H9 (cell line): Measurements from ENCODE around the gene RAB5IF. TPM values are rescaled to one million over a fixed set of nuclear protein-coding genes. Genes with fewer than 3 reads are reported as not detected.

Experiments
- DNase-seq: peaks from one replicate; pipeline ENCODE4 v3.0.0-alpha.2; 2017
- H2AFZ ChIP-seq: one replicate; pipeline ENCODE4 v1.6.1; 2013; ENCODE audit warnings: mild to moderate bottlenecking, low read length, control low read depth, moderate library complexity
- H2AK5ac ChIP-seq: 2 replicates; pipeline ENCODE4 v1.6.1; 2013; ENCODE audit warnings: low read length, control low read depth, mixed read lengths; ENCODE audit not compliant: insufficient read length
- H2BK120ac ChIP-seq: one replicate; pipeline ENCODE4 v1.6.1; 2013; ENCODE audit warnings: low read depth, mild to moderate bottlenecking, low read length, control low read depth, inconsistent platforms; ENCODE audit not compliant: poor library complexity, severe bottlenecking
- H2BK12ac ChIP-seq: 2 replicates; pipeline ENCODE4 v1.6.1; 2013; ENCODE audit warnings: low read length, control low read depth, mixed read lengths, low read depth; ENCODE audit not compliant: insufficient read length
- H2BK15ac ChIP-seq: 2 replicates; pipeline ENCODE4 v1.6.1; 2013; ENCODE audit warnings: low read depth, low read length, control low read depth
- H2BK20ac ChIP-seq: one replicate; pipeline ENCODE4 v1.6.1; 2013; ENCODE audit warnings: low read depth, mild to moderate bottlenecking, low read length, control low read depth, inconsistent platforms; ENCODE audit not compliant: poor library complexity, severe bottlenecking
- H2BK5ac ChIP-seq: 2 replicates; pipeline ENCODE4 v1.6.1; 2013; ENCODE audit warnings: low read length, control low read depth, mixed read lengths; ENCODE audit not compliant: insufficient read length
- H3K14ac ChIP-seq: 2 replicates; pipeline ENCODE4 v1.6.1; 2013; ENCODE audit warnings: low read length, control low read depth; ENCODE audit not compliant: insufficient read depth
- H3K18ac ChIP-seq: 2 replicates; pipeline ENCODE4 v1.6.1; 2013; ENCODE audit warnings: low read depth, mild to moderate bottlenecking, mixed read lengths, low read length, control low read depth; ENCODE audit not compliant: insufficient read length
- H3K23ac ChIP-seq: 2 replicates; pipeline ENCODE4 v1.6.1; 2013; ENCODE audit warnings: low read length, control low read depth, mixed read lengths, low read depth; ENCODE audit not compliant: insufficient read length
- H3K23me2 ChIP-seq: 2 replicates; pipeline ENCODE4 v1.6.1; 2013; ENCODE audit warnings: low read depth, mild to moderate bottlenecking, mixed read lengths, low read length, control low read depth; ENCODE audit not compliant: insufficient read length, poor library complexity, severe bottlenecking
- H3K27ac ChIP-seq: 2 replicates; pipeline ENCODE4 v1.5.1; 2013; ENCODE audit warnings: low read length, control low read depth, mixed read lengths, low read depth; ENCODE audit not compliant: insufficient read length
- H3K27me3 ChIP-seq: 2 replicates; pipeline ENCODE4 v1.6.1; 2013; ENCODE audit warnings: low read length, control low read depth, inconsistent platforms; ENCODE audit not compliant: insufficient read depth
- H3K4ac ChIP-seq: 2 replicates; pipeline ENCODE4 v1.6.1; 2013; ENCODE audit warnings: low read depth, mild to moderate bottlenecking, control low read depth, inconsistent platforms, low read length, moderate library complexity
- H3K4me1 ChIP-seq: 2 replicates; pipeline ENCODE4 v1.6.1; 2013; ENCODE audit warnings: low read length, control low read depth, inconsistent platforms; ENCODE audit not compliant: insufficient read depth
- H3K4me2 ChIP-seq: 2 replicates; pipeline ENCODE4 v1.6.1; 2013; ENCODE audit warnings: low read length, control low read depth, mixed read lengths; ENCODE audit not compliant: insufficient read length, insufficient read depth
- H3K56ac ChIP-seq: 2 replicates; pipeline ENCODE4 v1.6.1; 2013; ENCODE audit warnings: low read depth, mild to moderate bottlenecking, mixed read lengths, low read length, control low read depth; ENCODE audit not compliant: insufficient read length
- H3K79me1 ChIP-seq: 2 replicates; pipeline ENCODE4 v1.6.1; 2013; ENCODE audit warnings: low read depth, mild to moderate bottlenecking, moderate library complexity, low read length, control low read depth, inconsistent platforms; ENCODE audit not compliant: insufficient read depth, poor library complexity, severe bottlenecking
- H3K79me2 ChIP-seq: 2 replicates; pipeline ENCODE4 v1.6.1; 2013; ENCODE audit warnings: low read length, control low read depth, inconsistent platforms; ENCODE audit not compliant: insufficient read depth
- H3K9ac ChIP-seq: 2 replicates; pipeline ENCODE4 v1.6.1; 2013; ENCODE audit warnings: low read length, control low read depth, mixed read lengths; ENCODE audit not compliant: insufficient read length; ENCODE audit errors: extremely low read depth
- H3K9me3 ChIP-seq: one replicate; pipeline ENCODE4 v1.6.1; 2013; ENCODE audit warnings: low read depth, low read length, inconsistent platforms; ENCODE audit not compliant: control insufficient read depth
- H3T11ph ChIP-seq: one replicate; pipeline ENCODE4 v1.6.1; 2013; ENCODE audit warnings: mild to moderate bottlenecking, low read length, control low read depth, inconsistent platforms
- H4K20me1 ChIP-seq: one replicate; pipeline ENCODE4 v1.6.1; 2013; ENCODE audit not compliant: control insufficient read depth, insufficient read length, insufficient read depth
- H4K5ac ChIP-seq: 2 replicates; pipeline ENCODE4 v1.6.1; 2013; ENCODE audit warnings: low read depth, mild to moderate bottlenecking, mixed read lengths, low read length, control low read depth; ENCODE audit not compliant: insufficient read length
- H4K8ac ChIP-seq: replicated peaks from 2 replicates; pipeline ENCODE4 v1.6.1; 2013; ENCODE audit warnings: low read length, control low read depth, mixed read lengths, low read depth; ENCODE audit not compliant: insufficient read length
- H4K91ac ChIP-seq: 2 replicates; pipeline ENCODE4 v1.6.1; 2013; ENCODE audit warnings: low read depth, mild to moderate bottlenecking, moderate library complexity, mixed read lengths, low read length, control low read depth; ENCODE audit not compliant: insufficient read length
- H3K27ac Mint-ChIP-seq, 3 experiments: 2 replicates in 2 of 3; 3 replicates in 1 of 3; pipeline ENCODE4 v1.8.0; 2020 to 2021; ENCODE audit warnings: mixed read lengths in 3 of 3, mild to moderate bottlenecking in 1 of 3, moderate library complexity in 1 of 3
- H3K27me3 Mint-ChIP-seq: 2 replicates; pipeline ENCODE4 v1.8.0; 2021; ENCODE audit warnings: low read depth, mild to moderate bottlenecking, moderate library complexity, mixed read lengths
- H3K36me3 Mint-ChIP-seq, 3 experiments: 2 replicates in 2 of 3; 3 replicates in 1 of 3; pipeline ENCODE4 v1.8.0; 2020 to 2021; ENCODE audit warnings: low read depth in 3 of 3, mixed read lengths in 3 of 3; ENCODE audit not compliant: insufficient read depth in 1 of 3
- H3K4me1 Mint-ChIP-seq, 2 experiments: 2 replicates each; pipeline ENCODE4 v1.8.0; 2020; ENCODE audit warnings: mixed read lengths in 2 of 2
- H3K4me3 Mint-ChIP-seq, 2 experiments: 2 replicates in 1 of 2; 3 replicates in 1 of 2; pipeline ENCODE4 v1.8.0; 2020 to 2021; ENCODE audit warnings: mild to moderate bottlenecking in 2 of 2, mixed read lengths in 2 of 2, moderate library complexity in 1 of 2
- H3K9me3 Mint-ChIP-seq, 2 experiments: 2 replicates in 1 of 2; 3 replicates in 1 of 2; pipeline ENCODE4 v1.8.0; 2020; ENCODE audit warnings: mild to moderate bottlenecking in 2 of 2, mixed read lengths in 2 of 2, moderate library complexity in 1 of 2
- WGBS: extraction: QIAGEN DNeasy Blood & Tissue Kit; methylation state at CpG from one replicate; pipeline ENCODE4 v1.1.7; 2013; ENCODE audit warnings: missing lambda C conversion rate, low lambda C conversion rate, mixed read lengths; ENCODE audit not compliant: insufficient read length; ENCODE audit errors: extremely low coverage; 5-methylcytosine and 5-hydroxymethylcytosine counted together
- total RNA-seq: library from RNA; stranded (reverse); gene quantifications from 2 replicates; pipeline ENCODE4 v1.2.1, GENCODE V29; 2021
- TF ChIP-seq, protein P1 (sequence below): fragments of 200-600 bp; sonication (generic); conservative IDR thresholded peaks from 3 replicates; pipeline ENCODE4 v1.8.0; 2021; ENCODE audit warnings: antibody characterized with exemption, mild to moderate bottlenecking

Gene RAB5IF
- total RNA-seq, 1 experiment from 2014 or later = 96.5 TPM

DNA sequence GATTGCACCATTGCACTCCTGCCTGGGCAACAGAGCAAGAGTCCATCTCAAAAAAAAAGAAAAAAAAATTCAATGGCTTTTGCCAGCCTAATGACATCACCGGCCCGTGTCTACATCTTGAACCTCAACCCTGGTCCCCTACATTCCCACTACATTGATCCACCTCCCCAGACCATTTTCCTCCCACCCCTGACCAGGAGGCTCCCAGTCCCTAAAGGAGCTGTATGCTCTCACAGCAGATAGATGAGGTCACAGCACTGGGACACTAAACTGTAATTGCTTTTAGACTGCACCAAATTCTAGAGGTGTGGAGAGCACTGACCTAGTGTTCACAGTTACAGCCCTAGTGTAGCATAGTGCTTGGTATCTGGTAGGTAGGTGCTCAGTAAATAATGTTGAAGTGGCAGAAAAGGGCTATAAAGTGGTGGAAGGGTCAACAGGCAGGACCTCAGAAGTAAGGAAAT is 21.5 kb upstream of the RAB5IF start:
- H3K79me1 ChIP-seq = no peaks in the 10 kb centered on the region
- H4K20me1 ChIP-seq = no peaks in the 10 kb centered on the region
- H3K9me3 Mint-ChIP-seq = no peaks in the 10 kb centered on the region; a peak in 1 of 5 replicates
- H2BK12ac ChIP-seq = no peak overlapping the region
- H3K4me2 ChIP-seq = no peak overlapping the region
- no peak overlapping the region for H3K9ac ChIP-seq
- WGBS = no CpG with 5 or more reads among the region's 2 CpGs
- no peak overlapping the region for H3K4me3 Mint-ChIP-seq
- no peaks in the 10 kb centered on the region for H3K9me3 ChIP-seq
- no peak overlapping the region for H4K8ac ChIP-seq
- H3K4me1 ChIP-seq = peaks cover 7% of the 10 kb centered on the region; the same call in 1 of the 2 replicates
- H3K27me3 ChIP-seq = no peaks in the 10 kb centered on the region
- H2BK15ac ChIP-seq = no peak overlapping the region
- H4K91ac ChIP-seq = no peak overlapping the region
- no peak overlapping the region for H2BK20ac ChIP-seq
- no peak overlapping the region for H2AFZ ChIP-seq
- no peak overlapping the region for H2BK120ac ChIP-seq
- H3K27ac ChIP-seq = no peak overlapping the region
- H3K27me3 Mint-ChIP-seq = no peaks in the 10 kb centered on the region
- no peak overlapping the region for H3T11ph ChIP-seq
- H4K5ac ChIP-seq = no peak overlapping the region
- no peak overlapping the region for H3K4ac ChIP-seq
- DNase-seq = no peak
- peaks cover 43 to 54% (median 48%) of the 10 kb centered on the region in 3 experiments for H3K36me3 Mint-ChIP-seq
- no peak overlapping the region for H3K23ac ChIP-seq
- no peak overlapping the region for H2BK5ac ChIP-seq
- H3K14ac ChIP-seq = no peak overlapping the region
- H3K23me2 ChIP-seq = peaks cover 4% of the 10 kb centered on the region
- H3K56ac ChIP-seq = no peak overlapping the region
- peak overlapping the region; percentile 14 to 89 (median 88); a peak in 4 of 7 replicates for H3K27ac Mint-ChIP-seq
- H3K4me1 Mint-ChIP-seq = peaks cover 38 to 42% of the 10 kb centered on the region in 2 experiments
- TF ChIP-seq, protein P1, sequence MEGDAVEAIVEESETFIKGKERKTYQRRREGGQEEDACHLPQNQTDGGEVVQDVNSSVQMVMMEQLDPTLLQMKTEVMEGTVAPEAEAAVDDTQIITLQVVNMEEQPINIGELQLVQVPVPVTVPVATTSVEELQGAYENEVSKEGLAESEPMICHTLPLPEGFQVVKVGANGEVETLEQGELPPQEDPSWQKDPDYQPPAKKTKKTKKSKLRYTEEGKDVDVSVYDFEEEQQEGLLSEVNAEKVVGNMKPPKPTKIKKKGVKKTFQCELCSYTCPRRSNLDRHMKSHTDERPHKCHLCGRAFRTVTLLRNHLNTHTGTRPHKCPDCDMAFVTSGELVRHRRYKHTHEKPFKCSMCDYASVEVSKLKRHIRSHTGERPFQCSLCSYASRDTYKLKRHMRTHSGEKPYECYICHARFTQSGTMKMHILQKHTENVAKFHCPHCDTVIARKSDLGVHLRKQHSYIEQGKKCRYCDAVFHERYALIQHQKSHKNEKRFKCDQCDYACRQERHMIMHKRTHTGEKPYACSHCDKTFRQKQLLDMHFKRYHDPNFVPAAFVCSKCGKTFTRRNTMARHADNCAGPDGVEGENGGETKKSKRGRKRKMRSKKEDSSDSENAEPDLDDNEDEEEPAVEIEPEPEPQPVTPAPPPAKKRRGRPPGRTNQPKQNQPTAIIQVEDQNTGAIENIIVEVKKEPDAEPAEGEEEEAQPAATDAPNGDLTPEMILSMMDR = no peak
- H2AK5ac ChIP-seq = no peak overlapping the region
- no peaks in the 10 kb centered on the region for H3K79me2 ChIP-seq
- no peak overlapping the region for H3K18ac ChIP-seq
